ENCODE data around the gene RASGEF1B. TPM values are rescaled to one million over a fixed set of nuclear protein-coding genes. Genes with fewer than 3 reads are reported as not detected.
"Not testable (repeated sequence)": the region's sequence is repeated elsewhere in the genome, so short reads cannot be mapped to it uniquely, and the experiment has no call there.

RASGEF1B gene
- total RNA-seq, 1 donor from 2014 or later, result 3.6 TPM

DNA sequence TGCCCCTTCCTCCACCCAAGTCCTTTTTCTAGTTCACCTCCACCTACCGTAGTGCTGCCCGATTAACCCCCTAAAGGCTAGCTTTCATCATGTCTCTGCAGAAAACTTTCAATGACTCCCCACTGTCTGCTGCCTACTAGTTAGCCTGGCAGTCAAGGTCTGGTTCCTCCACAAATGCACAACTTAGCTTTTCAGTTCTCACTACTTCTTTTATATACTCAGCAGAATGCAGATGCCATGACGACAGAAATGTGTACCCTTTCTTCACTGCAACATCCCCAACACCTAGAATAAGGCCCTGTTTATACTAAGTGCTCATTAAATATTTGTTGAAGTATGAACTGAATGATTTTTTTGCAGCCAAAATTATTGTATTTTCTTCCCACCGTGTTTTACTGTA lies 30.9 kb upstream of the RASGEF1B start:
- DNase-seq (ENCODE audit: missing footprints) (no peak), ATAC-seq (no peak)
- intact Hi-C loops (cut with DNase I), result no loop called here

DNA sequence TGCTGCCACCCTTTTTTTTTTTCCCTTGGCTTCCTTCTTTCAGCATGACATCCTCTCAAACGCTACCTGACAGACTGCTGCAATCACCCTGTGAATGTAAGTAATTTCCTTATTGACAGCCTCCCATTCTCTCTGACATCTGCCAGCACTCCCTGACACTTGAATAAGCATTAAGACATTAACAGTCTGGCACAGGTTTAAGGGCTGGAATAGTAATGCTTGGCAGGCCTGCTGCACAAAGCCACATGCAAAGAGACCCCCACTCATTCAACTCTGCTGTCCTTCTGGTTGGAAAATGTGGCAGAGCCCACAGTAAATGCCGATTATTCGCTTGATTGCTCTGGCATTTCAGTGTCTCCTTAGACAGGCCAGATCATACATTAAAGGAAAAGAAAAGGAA lies 28.1 kb upstream of the RASGEF1B start:
- no peak for ATAC-seq
- intact Hi-C loops (cut with DNase I), result no loop called here

DNA sequence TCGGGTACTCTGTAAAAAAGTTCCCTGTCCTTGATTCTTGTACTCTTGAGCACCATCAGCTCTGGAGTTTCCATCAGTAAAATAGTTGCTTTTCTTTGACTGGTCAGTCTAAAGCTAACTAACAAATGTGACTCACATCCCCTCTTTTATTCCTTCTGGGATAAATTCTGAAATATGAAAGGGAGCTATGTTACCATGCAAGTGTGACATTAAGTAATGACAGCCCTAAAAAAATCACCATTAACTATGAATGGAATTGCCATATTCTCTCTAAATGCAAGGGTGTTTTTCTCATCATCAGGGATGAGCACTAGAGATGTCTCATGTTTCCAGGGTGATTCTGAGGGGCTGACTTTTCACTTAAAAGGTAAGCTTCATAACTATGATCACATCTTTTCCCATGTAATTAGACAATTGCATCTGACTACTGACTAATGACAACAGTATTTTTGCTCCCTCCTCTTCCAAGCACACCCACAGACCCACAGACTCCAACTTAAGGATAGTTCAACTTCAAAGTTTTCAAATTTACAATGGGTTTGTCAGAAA lies 26.9 kb upstream of the RASGEF1B start:
- DNase-seq (ENCODE audit: missing footprints), result no peak
- ATAC-seq, result no peak
- intact Hi-C loops (cut with DNase I), result no loop called here

More for the DNA sequence above, 28.1 kb upstream of the RASGEF1B start:
- DNase-seq (ENCODE audit: missing footprints), result no peak

DNA sequence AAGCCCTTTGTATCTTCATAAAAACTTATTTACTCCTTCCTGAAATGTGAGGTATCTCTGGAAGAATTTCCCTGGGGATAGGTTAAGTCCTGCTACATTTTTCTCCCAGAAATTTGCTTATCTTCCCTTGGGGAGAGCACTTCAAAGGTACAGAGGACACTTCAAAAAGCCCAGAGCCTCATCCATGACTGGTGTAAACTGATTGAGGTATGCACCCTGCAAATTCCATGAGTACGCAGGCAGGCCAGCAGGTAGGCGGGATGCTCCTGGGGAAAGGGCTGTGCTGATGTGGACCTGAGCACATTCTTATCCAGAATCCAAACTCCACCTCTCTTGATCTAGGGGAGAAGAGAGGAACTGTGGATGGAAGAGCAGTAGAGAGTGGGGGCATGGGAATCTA lies 26.3 kb upstream of the RASGEF1B start:
- DNase-seq (ENCODE audit: missing footprints) (no peak), ATAC-seq (no peak)
- intact Hi-C loops (cut with DNase I), result no loop called here

DNA sequence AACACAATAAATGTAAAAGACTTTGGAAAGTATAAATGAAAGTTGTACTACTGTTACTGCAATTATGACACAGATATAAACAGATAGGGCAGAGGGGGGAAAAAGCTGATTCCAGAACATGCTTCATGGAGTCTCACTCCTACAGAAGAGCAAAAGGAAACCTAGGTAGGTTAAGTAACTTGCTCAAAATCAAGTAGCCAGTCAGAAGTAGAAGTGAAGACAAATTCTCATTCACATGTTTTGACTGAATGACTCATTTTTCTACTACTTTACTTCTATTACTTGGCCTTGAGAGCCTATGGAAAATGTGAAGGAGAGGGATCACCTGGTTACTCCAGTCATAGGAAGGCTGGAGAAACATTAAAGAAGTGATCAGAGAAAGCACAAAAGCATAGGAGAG lies 23.6 kb upstream of the RASGEF1B start:
- DNase-seq (ENCODE audit: missing footprints) (no peak), ATAC-seq (no peak)
- intact Hi-C loops (cut with DNase I), result no loop called here

DNA sequence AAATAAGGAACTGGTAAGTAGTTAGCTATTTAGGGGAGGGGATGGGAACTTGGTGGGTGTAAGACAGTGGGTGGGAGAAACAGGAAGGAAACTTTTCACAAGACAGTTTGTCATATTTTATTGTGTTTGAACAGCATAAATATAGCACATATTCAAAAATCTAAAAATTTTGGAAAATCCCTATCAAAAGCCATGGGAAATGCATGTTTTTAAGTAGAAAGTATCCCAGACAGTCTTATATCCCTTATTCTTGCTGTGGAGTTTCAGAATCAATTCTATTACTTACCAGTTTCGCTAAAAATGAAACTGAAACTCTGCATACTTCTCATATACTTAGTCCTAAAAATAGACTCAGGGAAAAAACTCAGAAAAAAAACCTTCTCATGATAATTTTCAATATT lies 22.3 kb upstream of the RASGEF1B start:
- ATAC-seq, result no peak
- intact Hi-C loops (cut with DNase I), result no loop called here
- no peak for DNase-seq (ENCODE audit: missing footprints)

DNA sequence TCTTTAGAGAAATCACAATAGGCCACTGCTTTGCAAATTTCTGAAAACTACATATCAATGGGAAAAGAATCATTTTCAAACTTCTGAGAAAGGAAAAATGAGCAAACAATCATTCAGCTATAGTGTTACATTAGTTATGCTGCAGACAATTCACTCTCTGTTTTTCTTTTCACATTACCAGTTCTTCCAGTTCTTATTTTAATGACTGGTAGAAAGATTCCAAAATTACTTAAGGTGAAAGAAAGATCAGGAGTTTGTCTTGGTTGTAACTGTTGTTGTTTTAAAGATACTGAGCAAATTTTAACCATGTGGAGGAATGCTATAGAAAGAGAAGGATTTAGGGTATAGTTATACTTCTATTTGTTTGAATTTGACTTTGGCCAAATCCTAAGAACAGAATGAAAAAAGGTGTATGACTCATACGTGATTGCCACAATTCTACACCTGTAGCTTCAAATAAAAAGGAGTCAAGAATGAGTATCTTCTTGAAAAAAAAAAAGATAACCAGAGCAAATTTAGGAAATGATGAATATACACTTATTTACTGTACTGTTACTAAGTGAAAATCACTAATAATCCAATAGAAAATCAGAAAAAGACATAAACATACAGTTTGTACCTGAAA lies 21.0 kb upstream of the RASGEF1B start:
- ATAC-seq, result no peak
- no peak for DNase-seq (ENCODE audit: missing footprints)
- intact Hi-C loops (cut with DNase I), result no loop called here

DNA sequence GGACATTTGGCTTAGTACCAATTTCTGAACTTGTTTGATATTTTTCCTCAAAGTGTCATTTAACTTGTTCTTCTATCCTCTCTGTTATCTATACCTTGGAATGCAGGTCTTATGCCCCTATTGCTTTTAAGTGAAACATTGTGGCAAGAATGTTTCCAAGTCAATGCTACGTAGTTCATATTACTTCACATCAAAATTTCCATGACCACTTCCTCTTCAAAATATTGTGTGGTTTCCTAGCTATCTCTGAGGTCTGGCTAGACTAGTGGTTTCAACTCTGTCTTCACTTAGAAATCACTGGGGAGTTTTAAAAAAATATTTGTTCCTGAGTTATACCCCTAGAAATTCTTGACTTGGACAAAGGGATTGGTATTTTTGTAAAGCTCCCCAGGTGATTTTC lies 20.2 kb upstream of the RASGEF1B start:
- no peak for DNase-seq (ENCODE audit: missing footprints)
- ATAC-seq, result no peak
- intact Hi-C loops (cut with DNase I), result no loop called here

DNA sequence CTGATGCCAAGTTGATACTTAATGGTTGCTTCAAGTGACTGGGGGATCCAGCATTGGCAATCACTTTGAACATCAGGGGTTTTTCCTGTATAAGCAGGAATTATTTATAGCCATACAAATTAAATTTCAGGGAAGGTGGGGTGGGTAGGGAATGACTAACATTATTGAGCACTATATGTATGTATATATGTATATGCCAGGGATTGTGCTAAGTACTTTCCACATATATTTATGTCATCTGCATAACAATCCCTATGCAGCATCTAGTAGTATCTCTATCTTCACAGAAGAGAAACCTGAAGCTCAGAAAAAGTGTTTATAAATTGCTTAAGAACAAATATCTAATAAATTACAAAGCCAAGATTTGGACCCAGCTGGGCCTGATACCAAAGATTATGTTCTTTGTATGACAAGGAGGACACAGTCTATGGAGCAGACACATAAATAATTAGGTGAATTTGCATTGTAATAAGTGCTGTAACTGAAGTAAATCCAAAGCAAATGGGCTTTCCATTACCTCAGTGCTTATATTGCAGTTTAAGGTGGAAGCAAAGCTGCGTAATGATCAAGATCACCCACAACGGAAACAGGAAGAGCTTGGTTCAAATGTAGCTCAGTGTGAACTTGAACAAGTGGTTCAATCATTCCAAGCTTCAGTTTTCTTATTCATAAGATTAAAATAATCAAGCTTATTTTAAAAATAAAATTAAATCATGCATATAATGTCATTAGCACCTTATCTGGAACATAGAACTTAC lies 18.9 kb upstream of the RASGEF1B start:
- ATAC-seq (no peak), DNase-seq (ENCODE audit: missing footprints) (no peak)
- intact Hi-C loops (cut with DNase I), result no loop called here

DNA sequence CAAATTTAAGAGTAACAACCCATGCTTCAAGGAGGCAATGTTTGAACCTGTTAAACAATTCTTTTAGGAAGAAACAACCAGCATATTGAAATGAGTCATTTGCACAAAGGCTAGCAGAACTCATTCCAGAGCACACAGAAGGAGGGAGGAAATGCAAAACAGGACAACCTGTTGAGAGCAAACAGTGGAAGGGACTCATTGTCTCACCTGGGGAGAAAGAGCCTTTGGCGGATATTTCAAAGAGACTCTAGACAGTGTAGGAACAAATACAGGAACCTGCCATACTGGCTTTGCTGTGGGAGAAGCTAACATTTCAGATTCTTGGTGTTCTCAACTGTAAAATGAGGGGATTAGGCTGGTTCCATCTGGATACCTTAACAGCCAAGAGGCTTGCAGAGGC lies 14.8 kb upstream of the RASGEF1B start:
- intact Hi-C loops (cut with DNase I), result no loop called here
- DNase-seq (ENCODE audit: missing footprints) (no peak), ATAC-seq (no peak)

DNA sequence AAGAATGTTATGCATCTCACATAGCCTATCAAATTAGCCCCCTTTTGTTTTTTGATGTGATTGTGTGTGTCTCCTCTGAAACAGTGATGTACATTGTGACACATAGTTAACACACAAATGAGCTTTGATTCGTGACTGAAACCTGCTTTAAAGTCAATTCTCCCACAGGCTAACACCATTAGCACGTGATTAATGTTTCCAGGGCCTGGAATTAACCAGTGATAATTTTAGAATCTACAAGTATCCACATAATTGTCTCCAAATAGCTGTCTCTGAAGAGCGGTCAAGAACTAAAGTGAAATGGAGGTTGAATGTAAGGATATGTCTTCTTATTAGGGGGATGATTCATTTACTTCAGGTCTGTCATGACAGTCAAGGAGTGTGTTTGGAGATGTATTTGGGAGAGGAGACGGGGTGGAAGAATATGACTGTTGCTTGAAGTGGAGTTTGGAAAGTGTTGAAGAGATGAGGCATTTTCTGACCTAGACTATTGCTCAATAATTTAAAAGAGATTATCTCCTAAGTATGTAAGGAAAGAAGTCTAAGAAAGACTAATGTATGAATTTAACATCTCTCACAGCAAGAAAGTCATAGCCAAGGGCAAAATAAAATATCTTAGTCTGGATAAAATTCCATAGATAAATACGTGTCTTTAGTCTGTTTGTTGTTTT lies 13.7 kb upstream of the RASGEF1B start:
- ATAC-seq (no peak), DNase-seq (ENCODE audit: missing footprints) (no peak)
- intact Hi-C loops (cut with DNase I), result no loop called here

DNA sequence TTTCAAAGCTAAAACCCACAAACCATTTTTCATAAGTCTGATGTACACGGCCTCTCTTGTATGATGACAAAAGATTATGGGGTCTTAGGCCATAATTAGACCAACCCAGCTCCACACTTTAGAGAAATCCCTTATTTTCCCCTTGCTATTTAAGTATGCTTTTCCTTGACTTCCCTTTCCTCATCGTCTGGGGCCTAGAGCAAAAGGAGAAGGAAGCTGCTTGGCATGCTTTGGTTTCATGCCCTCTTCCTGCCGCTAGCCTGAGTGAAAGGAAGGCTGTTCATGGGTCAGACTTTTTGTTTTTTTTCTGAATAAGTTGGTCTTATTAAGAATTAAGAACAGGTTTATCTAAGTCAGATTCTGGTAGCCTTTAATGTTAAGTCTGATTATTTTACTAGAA lies 10.6 kb upstream of the RASGEF1B start:
- no peak for ATAC-seq
- intact Hi-C loops (cut with DNase I), result no loop called here
- no peak for DNase-seq (ENCODE audit: missing footprints)

DNA sequence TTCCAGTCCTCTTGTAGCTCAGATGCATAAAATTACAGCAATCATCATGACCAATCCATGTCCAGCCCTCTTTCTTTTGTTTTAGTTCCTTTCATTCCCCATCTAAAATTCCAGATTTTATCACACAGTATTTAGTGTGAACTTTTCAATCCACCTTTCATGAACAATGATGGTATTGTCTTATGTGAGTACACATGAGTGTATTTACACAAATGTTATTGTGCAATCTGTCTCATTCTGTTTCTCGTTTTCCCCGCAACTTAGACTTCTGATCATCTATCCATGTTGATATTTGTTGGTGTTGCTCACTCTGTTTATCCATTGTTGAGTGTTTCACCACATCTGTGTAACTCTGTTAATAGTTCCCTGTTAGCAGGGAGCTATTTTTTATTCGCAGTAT lies 9.4 kb upstream of the RASGEF1B start:
- intact Hi-C loops (cut with DNase I), result no loop called here
- no peak for ATAC-seq

DNA sequence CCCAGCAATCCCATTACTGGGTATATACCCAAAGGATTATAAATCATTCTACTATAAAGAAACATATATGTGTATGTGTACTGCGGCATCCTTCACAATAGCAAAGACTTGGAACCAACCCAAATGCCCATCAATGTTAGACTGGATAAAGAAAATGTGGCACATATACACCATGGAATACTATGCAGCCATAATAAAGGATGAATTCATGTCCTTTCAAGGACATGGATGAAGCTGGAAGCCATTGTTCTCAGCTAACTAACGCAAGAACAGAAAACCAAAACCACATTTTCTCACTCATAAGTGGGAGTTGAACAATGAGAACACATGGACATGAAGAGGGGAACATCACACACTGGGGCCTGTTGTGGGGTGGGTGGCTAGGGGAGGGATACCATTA lies 7.9 kb upstream of the RASGEF1B start:
- not testable (repeated sequence) for ATAC-seq
- intact Hi-C loops (cut with DNase I), result loop anchor here (10.0 kb wide), 1 partner anchor 205 kb away; no protein-coding TSS in a partner anchor

More for the DNA sequence above, 9.4 kb upstream of the RASGEF1B start:
- no peak for DNase-seq (ENCODE audit: missing footprints)

DNA sequence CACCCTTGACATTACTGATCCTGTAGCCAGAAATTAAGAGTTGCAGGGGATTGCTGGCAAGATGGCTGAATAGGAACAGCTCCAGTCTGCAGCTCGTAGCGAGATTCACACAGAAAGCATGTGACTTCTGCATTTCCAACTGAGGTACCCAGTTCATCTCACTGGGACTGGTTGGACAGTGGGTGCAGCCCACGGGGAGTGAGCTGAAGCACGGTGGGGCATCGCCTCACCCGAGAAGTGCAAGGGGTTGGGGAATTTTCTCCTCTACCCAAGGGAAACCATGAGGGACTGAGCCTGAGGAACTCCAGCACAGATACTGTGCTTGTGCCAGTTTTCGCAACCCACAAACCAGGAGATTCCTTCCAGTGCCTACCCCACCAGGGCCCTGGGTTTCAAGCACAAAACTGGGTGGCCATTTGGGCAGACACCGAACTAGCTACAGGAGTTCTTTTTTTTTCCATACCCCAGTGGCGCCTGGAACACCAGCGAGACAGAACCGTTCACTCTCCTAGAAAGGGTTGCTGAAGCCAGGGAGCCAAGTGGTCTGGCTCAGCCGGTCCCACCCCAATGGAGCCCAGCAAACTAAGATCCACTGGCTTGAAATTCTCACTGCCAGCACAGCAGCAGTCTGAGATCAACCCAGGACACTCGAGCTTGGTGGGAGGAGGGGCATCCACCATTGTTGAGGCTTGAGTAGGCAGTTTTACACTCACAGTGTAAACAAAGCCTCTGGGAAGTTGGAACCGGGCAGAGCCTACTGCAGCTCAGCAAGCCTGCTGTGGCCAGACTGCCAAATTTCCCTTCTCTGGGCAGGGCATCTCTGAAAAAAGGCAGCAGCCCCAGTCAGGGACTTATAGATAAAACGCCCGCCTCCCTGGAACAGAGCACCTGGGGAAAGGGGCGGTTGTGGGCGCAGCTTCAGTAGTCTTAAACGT lies 1.9 kb upstream of the RASGEF1B start:
- intact Hi-C loops (cut with DNase I), result loop anchor here (5.0 to 10.0 kb wide), 2 partner anchors 59 to 211 kb away; no protein-coding TSS in a partner anchor
- DNase-seq (ENCODE audit: missing footprints); ATAC-seq: not testable (repeated sequence)

More for the DNA sequence above, 7.9 kb upstream of the RASGEF1B start:
- not testable (repeated sequence) for DNase-seq (ENCODE audit: missing footprints)

DNA sequence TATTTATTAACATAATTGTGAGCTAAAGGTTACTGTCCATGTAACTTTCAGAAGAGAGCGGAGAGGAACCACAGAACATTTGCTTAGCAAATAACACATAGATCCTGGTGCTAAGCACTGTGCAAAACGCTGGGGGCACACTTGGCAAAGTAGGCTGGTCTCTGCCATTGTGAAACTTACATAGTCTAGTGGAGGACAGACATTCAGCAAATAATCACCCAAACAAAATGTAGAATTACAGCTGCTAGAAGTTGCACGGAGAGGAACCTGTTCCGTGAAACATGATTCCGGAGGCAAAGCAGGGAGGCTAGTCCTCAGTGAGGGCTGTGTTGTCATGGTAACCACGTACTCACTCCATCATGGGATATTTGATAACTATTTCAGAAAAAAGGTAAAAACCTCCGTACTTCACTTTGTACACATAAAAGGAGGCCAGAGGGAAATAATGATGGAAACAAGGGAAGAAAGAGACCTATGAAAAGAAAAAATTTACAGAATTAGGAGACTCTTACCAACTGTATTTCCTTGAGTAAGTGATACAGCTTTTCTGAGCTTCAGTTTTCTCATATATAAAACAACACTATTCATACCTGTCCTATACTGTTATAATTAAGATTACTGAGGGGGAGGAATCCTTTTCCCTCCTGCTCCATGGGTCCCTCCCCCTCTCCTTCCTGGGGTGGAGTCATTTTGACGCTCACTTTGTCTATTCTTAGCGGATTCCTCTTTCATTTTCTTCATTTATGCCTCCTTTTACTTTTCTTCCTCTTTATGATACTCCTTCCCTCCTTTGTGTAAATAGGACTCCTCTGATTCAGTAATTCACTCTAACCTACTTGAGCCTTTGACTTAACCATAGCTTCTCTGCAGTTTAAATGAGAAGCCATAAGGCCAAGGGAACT lies 825 bp upstream of the RASGEF1B start:
- DNase-seq (ENCODE audit: missing footprints) (no peak), ATAC-seq (peak; percentile 40)
- intact Hi-C loops (cut with DNase I), result loop anchor here (5.0 to 10.0 kb wide), 2 partner anchors 60 to 212 kb away; no protein-coding TSS in a partner anchor

DNA sequence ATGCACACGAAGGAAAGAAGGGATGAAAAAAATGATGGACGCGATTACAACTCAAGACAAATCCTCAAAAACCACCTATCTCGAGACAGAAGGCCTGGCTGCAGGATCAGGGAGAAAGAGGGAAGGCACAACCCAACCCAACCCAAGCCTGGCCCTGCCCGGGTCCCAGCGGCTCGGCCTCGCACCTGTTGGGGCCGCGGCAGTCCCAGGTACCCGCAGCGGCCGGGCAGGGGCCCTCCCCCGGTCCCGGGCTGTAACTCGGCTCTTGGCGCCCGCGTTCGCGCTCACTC lies 464 bp downstream of the RASGEF1B start:
- ATAC-seq (no peak), DNase-seq (ENCODE audit: missing footprints) (no peak)
- intact Hi-C loops (cut with DNase I), result loop anchor here (5.0 to 10.0 kb wide), 2 partner anchors 61 to 214 kb away; no protein-coding TSS in a partner anchor

Data from Right ventricle myocardium inferior (tissue), 1 donor.